22Rv1 (cell line): ENCODE data around the gene GGT6.

Experiments
- CTCF ChIP-seq: fragments of 450-650 bp; IDR thresholded peaks from 2 replicates; pipeline ENCODE4 v1.5.1; 2017; ENCODE audit warnings: mild to moderate bottlenecking
- ZFX ChIP-seq: fragments of 450-650 bp; IDR thresholded peaks from 2 replicates; pipeline ENCODE4 v1.6.1; 2017; ENCODE audit warnings: antibody characterized with exemption, borderline replicate concordance

GRCh38 chr17:4599505-4600281 lies 39.3 kb upstream of the GGT6 start:
- TF ChIP-seq CTCF = no peak
- TF ChIP-seq ZFX = no peak
